Neural cell (in vitro differentiated cells): ENCODE results near the gene MANBA. TPM values are rescaled to one million over a fixed set of nuclear protein-coding genes. Genes with fewer than 3 reads are reported as not detected.

Source experiments
- H2AFZ ChIP-seq: fragments of 200-600, 300-800 bp; sonication (generic), shearing (Covaris generic); 2 replicates; pipeline ENCODE4 v1.6.0; 2014; ENCODE audit warnings: low read depth, mild to moderate bottlenecking, antibody characterized with exemption, low read length, moderate library complexity
- H3F3A ChIP-seq: fragments of 200-600 bp; shearing (Covaris generic); 2 replicates; pipeline ENCODE4 v1.6.1; 2016; ENCODE audit warnings: mild to moderate bottlenecking, moderate library complexity, mixed read lengths, antibody characterized with exemption, low read length; ENCODE audit not compliant: insufficient read depth, poor library complexity, severe bottlenecking
- H3K27ac ChIP-seq: fragments of 200-600, 300-800 bp; sonication (generic), shearing (Covaris generic); 2 replicates; pipeline ENCODE4 v1.5.1; 2014; ENCODE audit warnings: mild to moderate bottlenecking, low read length, moderate library complexity
- H3K27me3 ChIP-seq: fragments of 300-800, 200-600 bp; sonication (generic), shearing (Covaris generic); 2 replicates; pipeline ENCODE4 v1.6.0; 2014; ENCODE audit warnings: mild to moderate bottlenecking, low read depth, low read length, moderate library complexity; ENCODE audit not compliant: insufficient read depth
- H3K36me3 ChIP-seq: fragments of 300-800, 200-600 bp; sonication (generic), shearing (Covaris generic); 2 replicates; pipeline ENCODE4 v1.5.1; 2014; ENCODE audit warnings: mild to moderate bottlenecking, antibody characterized with exemption, low read length, moderate library complexity; ENCODE audit not compliant: insufficient read depth
- H3K4me2 ChIP-seq: fragments of 300-800, 200-600 bp; sonication (generic), shearing (Covaris generic); 2 replicates; pipeline ENCODE4 v1.6.0; 2014; ENCODE audit warnings: mild to moderate bottlenecking, low read length
- H3K4me3 ChIP-seq: fragments of 300-800, 200-600 bp; sonication (generic), shearing (Covaris generic); 2 replicates; pipeline ENCODE4 v1.5.1; 2014; ENCODE audit warnings: mild to moderate bottlenecking, low read length, moderate library complexity
- H3K79me2 ChIP-seq: fragments of 200-600 bp; shearing (Covaris generic); replicated peaks from 2 replicates; pipeline ENCODE4 v1.6.0; 2014; ENCODE audit warnings: mild to moderate bottlenecking, low read length, moderate library complexity; ENCODE audit not compliant: insufficient read depth
- H3K9ac ChIP-seq: fragments of 300-800, 200-600 bp; sonication (generic), shearing (Covaris generic); 2 replicates; pipeline ENCODE4 v1.6.1; 2016; ENCODE audit warnings: mild to moderate bottlenecking, low read length, mixed read lengths
- H3K9me2 ChIP-seq: fragments of 200-600 bp; shearing (Covaris generic); 2 replicates; pipeline ENCODE4 v1.6.1; 2016; ENCODE audit warnings: mild to moderate bottlenecking, low read length, mixed read lengths; ENCODE audit not compliant: insufficient read depth
- H3K9me3 ChIP-seq: fragments of 200-600, 300-800 bp; sonication (generic), shearing (Covaris generic); 2 replicates; pipeline ENCODE4 v1.6.1; 2016; ENCODE audit warnings: mild to moderate bottlenecking, mixed run types, low read length, moderate library complexity, mixed read lengths
- H4K20me1 ChIP-seq: fragments of 200-600 bp; shearing (Covaris generic); 2 replicates; pipeline ENCODE4 v1.6.1; 2016; ENCODE audit warnings: mild to moderate bottlenecking, mixed run types; ENCODE audit not compliant: insufficient read depth
- CTCF ChIP-seq: fragments of 450-650 bp; IDR thresholded peaks from 2 replicates; pipeline ENCODE4 v1.5.1; 2014; ENCODE audit warnings: antibody characterized with exemption, mild to moderate bottlenecking, moderate library complexity; ENCODE audit not compliant: poor library complexity, severe bottlenecking
- EP300 ChIP-seq: fragments of 450-650 bp; conservative IDR thresholded peaks from 2 replicates; pipeline ENCODE4 v1.6.1; 2014; ENCODE audit warnings: antibody characterized with exemption, mild to moderate bottlenecking, moderate library complexity; ENCODE audit not compliant: poor library complexity, severe bottlenecking
- EZH2 ChIP-seq: fragments of 200-600, 300-800 bp; shearing (Covaris generic), sonication (generic); IDR thresholded peaks from 2 replicates; pipeline ENCODE4 v1.6.1; 2014; ENCODE audit warnings: antibody characterized with exemption, low read length, borderline replicate concordance, mild to moderate bottlenecking; ENCODE audit not compliant: insufficient read depth, poor library complexity, severe bottlenecking
- MXI1 ChIP-seq: fragments of 450-650 bp; conservative IDR thresholded peaks from 2 replicates; pipeline ENCODE4 v1.6.1; 2014; ENCODE audit warnings: antibody characterized with exemption, mild to moderate bottlenecking; ENCODE audit not compliant: poor library complexity, severe bottlenecking
- POLR2AphosphoS5 ChIP-seq: IDR thresholded peaks from 2 replicates; pipeline ENCODE4 v1.6.1; 2012
- RAD21 ChIP-seq: fragments of 450-650 bp; conservative IDR thresholded peaks from 2 replicates; pipeline ENCODE4 v1.6.1; 2014; ENCODE audit warnings: antibody characterized with exemption, mild to moderate bottlenecking, moderate library complexity
- REST ChIP-seq: IDR thresholded peaks from 2 replicates; pipeline ENCODE4 v1.6.1; 2012; ENCODE audit warnings: borderline replicate concordance
- SMC3 ChIP-seq: fragments of 450-650 bp; conservative IDR thresholded peaks from 2 replicates; pipeline ENCODE4 v1.6.1; 2014; ENCODE audit warnings: antibody characterized with exemption, mild to moderate bottlenecking, moderate library complexity; ENCODE audit not compliant: poor library complexity
- TAF1 ChIP-seq: IDR thresholded peaks from 2 replicates; pipeline ENCODE4 v1.6.1; 2012; ENCODE audit warnings: low read depth
- polyA plus RNA-seq: library from polyadenylated mRNA; depleted of rRNA; stranded (reverse); fragments of >200 nt; gene quantifications from 2 replicates; pipeline ENCODE4 v1.2.3, GENCODE V29; 2014

Gene MANBA
- polyA plus RNA-seq, 1 donor from 2014 or later: 43.8 TPM

- Histone ChIP-seq H3K9me2 (no peaks in the 10 kb centered on the region), H3K4me3 (no peak overlapping the region), H2AFZ (no peak overlapping the region), H3K27me3 (no peaks in the 10 kb centered on the region), H3K4me2 (no peak overlapping the region), H3K36me3 (no peaks in the 10 kb centered on the region), H3K9me3 (no peaks in the 10 kb centered on the region), H3K79me2 (no peaks in the 10 kb centered on the region), H4K20me1 (no peaks in the 10 kb centered on the region), H3K9ac (no peak overlapping the region), H3F3A (no peaks in the 10 kb centered on the region), H3K27ac (no peak overlapping the region)
- TF ChIP-seq RAD21: no peak
- no peak for TF ChIP-seq SMC3
- TF ChIP-seq EZH2: no peak
- TF ChIP-seq POLR2AphosphoS5: no peak
- TF ChIP-seq MXI1: no peak
- TF ChIP-seq REST: no peak
- TF ChIP-seq CTCF: no peak
- no peak for TF ChIP-seq TAF1
Observed at GRCh38 chr4:102632241-102633065, 128.3 kb downstream of the MANBA start.

GRCh38 chr4:102631616-102632015 lies 129.2 kb downstream of the MANBA start:
- Histone ChIP-seq H3K79me2 (no peaks in the 10 kb centered on the region), H3K27ac (no peak overlapping the region), H3K4me2 (no peak overlapping the region), H3K4me3 (no peak overlapping the region), H3F3A (no peaks in the 10 kb centered on the region), H3K9me3 (no peaks in the 10 kb centered on the region), H4K20me1 (no peaks in the 10 kb centered on the region), H3K9ac (no peak overlapping the region), H3K27me3 (no peaks in the 10 kb centered on the region), H3K9me2 (no peaks in the 10 kb centered on the region), H2AFZ (no peak overlapping the region), H3K36me3 (no peaks in the 10 kb centered on the region)
- TF ChIP-seq TAF1 (no peak), RAD21 (no peak), REST (no peak), EZH2 (no peak), EP300 (no peak)
